Glomerular visceral epithelial cell (primary cell): ENCODE data around the gene ECM2.
A peak's percentile ranks its signal among the peaks of the same experiment; 100 is the strongest.

Experiments
- DNase-seq: peaks from one replicate; pipeline ENCODE4 v3.0.0-alpha.2; 2016; ENCODE audit errors: extremely low spot score

Gene ECM2

GRCh38 chr9:92500725-92501124, 35.1 kb downstream of the ECM2 start:
- DNase-seq: no peak

- DNase-seq: no peak
Measured at GRCh38 chr9:92499701-92500100, 36.1 kb downstream of the ECM2 start.

GRCh38 chr9:92496396-92497176, 39.2 kb downstream of the ECM2 start:
- no peak for DNase-seq

GRCh38 chr9:92494856-92495255, 40.9 kb downstream of the ECM2 start:
- DNase-seq: no peak

GRCh38 chr9:92493749-92494387, 41.9 kb downstream of the ECM2 start:
- DNase-seq: no peak

GRCh38 chr9:92492781-92493401, 42.9 kb downstream of the ECM2 start:
- DNase-seq: no peak

- DNase-seq: peak; percentile 8
Measured at GRCh38 chr9:92488681-92489550, 46.9 kb downstream of the ECM2 start.

- DNase-seq: no peak
Measured at GRCh38 chr9:92486371-92486770, 49.4 kb downstream of the ECM2 start.

- no peak for DNase-seq
Measured at GRCh38 chr9:92484563-92484962, 51.2 kb downstream of the ECM2 start.

- DNase-seq: no peak
Measured at GRCh38 chr9:92483627-92484545, 51.9 kb downstream of the ECM2 start.

GRCh38 chr9:92482805-92483204, 53.0 kb downstream of the ECM2 start:
- DNase-seq: no peak

- DNase-seq: no peak
Measured at GRCh38 chr9:92482329-92482728, 53.5 kb downstream of the ECM2 start, which contains the start of gene ASPN. TSS of gene ASPN (minus strand) at chr9:92482506.

GRCh38 chr9:92480986-92481633, 54.7 kb downstream of the ECM2 start:
- no peak for DNase-seq

GRCh38 chr9:92480291-92480771, 55.5 kb downstream of the ECM2 start:
- DNase-seq: no peak

- DNase-seq: no peak
Measured at GRCh38 chr9:92479346-92479745, 56.4 kb downstream of the ECM2 start.

- DNase-seq: no peak
Measured at GRCh38 chr9:92478783-92479182, 57.0 kb downstream of the ECM2 start.

- no peak for DNase-seq
Measured at GRCh38 chr9:92476962-92477361, 58.8 kb downstream of the ECM2 start.

- DNase-seq: no peak
Measured at GRCh38 chr9:92474587-92474986, 61.2 kb downstream of the ECM2 start.

- DNase-seq: no peak
Measured at GRCh38 chr9:92468206-92468605, 67.6 kb downstream of the ECM2 start.

- no peak for DNase-seq
Measured at GRCh38 chr9:92467511-92467910, 68.3 kb downstream of the ECM2 start.
